Activated naive CD8-positive, alpha-beta T cell (primary cell): ENCODE data around the gene RGP1.
A peak's percentile ranks its signal among the peaks of the same experiment; 100 is the strongest.

Experiments used
- H3K27ac Mint-ChIP-seq: one replicate; pipeline ENCODE4 v1.8.0; 2021; ENCODE audit warnings: mixed read lengths
- H3K27me3 Mint-ChIP-seq: one replicate; pipeline ENCODE4 v1.8.0; 2021; ENCODE audit warnings: mixed read lengths
- H3K36me3 Mint-ChIP-seq: one replicate; pipeline ENCODE4 v1.8.0; 2021; ENCODE audit warnings: mixed read lengths
- H3K4me1 Mint-ChIP-seq: one replicate; pipeline ENCODE4 v1.8.0; 2021; ENCODE audit warnings: low read depth, mixed read lengths
- H3K4me3 Mint-ChIP-seq: one replicate; pipeline ENCODE4 v1.8.0; 2021; ENCODE audit warnings: mild to moderate bottlenecking, mixed read lengths
- H3K9me3 Mint-ChIP-seq: one replicate; pipeline ENCODE4 v1.8.0; 2021; ENCODE audit warnings: low read depth, mixed read lengths

RGP1 gene

GRCh38 chr9:35766997-35767396, 17.9 kb downstream of the RGP1 start:
- peaks cover 14% of the 10 kb centered on the region for H3K4me1 Mint-ChIP-seq
- H3K27me3 Mint-ChIP-seq = no peaks in the 10 kb centered on the region
- H3K9me3 Mint-ChIP-seq = no peaks in the 10 kb centered on the region
- H3K27ac Mint-ChIP-seq = no peak overlapping the region
- H3K36me3 Mint-ChIP-seq = no peaks in the 10 kb centered on the region
- H3K4me3 Mint-ChIP-seq = no peak overlapping the region

DNA sequence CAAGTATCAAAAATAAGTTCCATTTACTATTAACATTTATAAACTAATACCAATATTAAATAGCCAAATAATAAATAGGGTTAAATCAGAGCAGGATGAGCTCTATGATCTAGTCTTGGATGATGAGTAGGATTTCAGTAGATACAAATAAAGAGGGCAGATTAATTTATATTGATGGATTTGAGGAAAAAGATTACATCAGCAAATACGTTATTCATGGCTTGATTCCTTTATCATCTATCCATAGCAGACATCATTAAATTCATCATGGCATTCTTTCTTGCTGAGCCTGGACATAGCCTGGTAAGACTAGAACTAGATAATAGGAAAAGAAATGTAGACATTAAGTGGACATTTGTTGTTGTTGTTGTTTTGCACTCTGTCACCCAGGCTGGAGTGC, 18.4 kb downstream of the RGP1 start:
- no peaks in the 10 kb centered on the region for H3K9me3 Mint-ChIP-seq
- H3K36me3 Mint-ChIP-seq = no peaks in the 10 kb centered on the region
- H3K27me3 Mint-ChIP-seq = no peaks in the 10 kb centered on the region
- H3K4me3 Mint-ChIP-seq = no peak overlapping the region
- no peak overlapping the region for H3K27ac Mint-ChIP-seq
- peaks cover 12% of the 10 kb centered on the region for H3K4me1 Mint-ChIP-seq

DNA sequence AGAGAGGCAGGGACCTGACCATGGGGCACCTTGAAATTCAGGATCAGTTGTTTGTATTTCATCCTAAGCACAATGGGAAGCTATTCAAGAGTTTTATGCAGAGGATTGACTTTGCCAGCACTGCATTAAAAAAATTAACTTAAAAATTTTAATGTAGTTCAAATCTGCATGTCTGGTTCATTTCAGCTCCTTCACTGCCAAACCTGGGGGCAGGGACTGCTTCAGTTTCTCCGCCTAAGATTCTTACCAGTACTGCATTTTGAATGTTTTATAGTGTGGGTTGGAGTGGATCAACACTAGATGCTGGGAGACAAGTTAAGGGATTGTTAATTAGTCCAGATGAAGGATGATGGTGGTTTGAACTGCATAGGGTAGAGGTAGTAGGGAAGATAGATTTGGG, 20.7 kb downstream of the RGP1 start:
- no peak overlapping the region for H3K4me3 Mint-ChIP-seq
- no peaks in the 10 kb centered on the region for H3K9me3 Mint-ChIP-seq
- H3K27me3 Mint-ChIP-seq = no peaks in the 10 kb centered on the region
- H3K36me3 Mint-ChIP-seq = no peaks in the 10 kb centered on the region
- H3K4me1 Mint-ChIP-seq = peaks cover 9% of the 10 kb centered on the region
- no peak overlapping the region for H3K27ac Mint-ChIP-seq

DNA sequence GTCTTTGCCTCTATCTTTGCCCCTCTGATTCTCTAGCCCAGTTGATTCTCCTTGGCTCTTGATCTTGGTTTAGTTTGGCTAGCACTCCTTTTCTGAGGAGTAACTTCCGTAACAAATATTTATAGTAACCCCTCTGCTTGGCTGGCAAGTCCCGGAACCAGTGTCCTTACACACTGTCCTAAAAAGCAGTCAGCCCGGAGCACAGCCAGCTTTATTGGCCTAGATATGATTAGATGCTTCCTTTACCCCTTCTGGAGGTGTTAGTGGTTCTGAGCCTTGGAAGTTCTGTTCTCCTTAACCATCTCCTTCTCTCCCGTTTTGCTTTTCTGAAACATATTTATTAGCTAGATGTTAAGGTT, 22.0 kb downstream of the RGP1 start:
- Mint-ChIP-seq H3K9me3 (no peaks in the 10 kb centered on the region), H3K27me3 (no peaks in the 10 kb centered on the region), H3K4me1 (peaks cover 9% of the 10 kb centered on the region), H3K4me3 (no peak overlapping the region), H3K27ac (no peak overlapping the region), H3K36me3 (no peaks in the 10 kb centered on the region)

DNA sequence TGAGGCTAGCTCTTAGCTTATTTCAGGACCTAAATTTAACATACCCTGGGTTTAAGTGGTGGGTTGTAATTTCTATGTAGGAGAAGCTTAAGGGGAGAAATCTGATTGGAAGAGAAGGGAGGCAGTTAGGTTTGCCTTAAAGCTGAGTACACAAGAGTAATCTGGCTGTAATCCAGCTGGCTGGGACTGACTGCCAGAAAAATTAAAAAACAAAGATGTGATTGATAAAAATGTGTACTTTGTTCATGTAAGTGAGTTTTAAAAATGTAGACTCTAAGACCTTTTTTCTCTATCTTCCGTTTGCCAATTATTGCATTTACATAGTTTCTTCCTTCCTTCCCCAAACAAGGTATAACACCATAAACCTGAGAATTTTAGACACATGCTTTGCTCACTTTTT, 22.4 kb downstream of the RGP1 start:
- Mint-ChIP-seq H3K9me3 (no peaks in the 10 kb centered on the region), H3K36me3 (no peaks in the 10 kb centered on the region), H3K4me1 (peaks cover 4% of the 10 kb centered on the region), H3K4me3 (no peak overlapping the region), H3K27ac (no peak overlapping the region), H3K27me3 (no peaks in the 10 kb centered on the region)

DNA sequence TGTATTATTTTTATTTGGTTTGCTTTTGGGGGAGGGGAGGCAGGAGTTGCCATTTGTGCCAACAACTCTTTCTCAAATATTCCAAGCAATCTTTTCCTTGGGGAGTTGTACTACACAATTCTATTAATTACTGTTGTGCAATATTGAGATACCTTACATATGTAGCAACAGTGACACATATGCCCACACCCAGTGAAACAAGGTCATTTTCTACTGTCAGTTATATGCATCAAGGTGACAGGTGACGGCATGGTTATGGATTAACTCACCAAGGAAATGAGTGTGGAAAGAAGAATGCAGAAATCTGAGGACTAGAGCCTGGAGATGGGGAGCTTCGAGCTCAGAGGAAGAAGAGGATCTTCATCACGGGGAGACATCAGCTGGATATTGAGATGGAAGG, 22.9 kb downstream of the RGP1 start:
- Mint-ChIP-seq H3K27me3 (no peaks in the 10 kb centered on the region), H3K36me3 (no peaks in the 10 kb centered on the region), H3K4me3 (no peak overlapping the region), H3K9me3 (no peaks in the 10 kb centered on the region), H3K27ac (no peak overlapping the region), H3K4me1 (peaks cover 2% of the 10 kb centered on the region)

DNA sequence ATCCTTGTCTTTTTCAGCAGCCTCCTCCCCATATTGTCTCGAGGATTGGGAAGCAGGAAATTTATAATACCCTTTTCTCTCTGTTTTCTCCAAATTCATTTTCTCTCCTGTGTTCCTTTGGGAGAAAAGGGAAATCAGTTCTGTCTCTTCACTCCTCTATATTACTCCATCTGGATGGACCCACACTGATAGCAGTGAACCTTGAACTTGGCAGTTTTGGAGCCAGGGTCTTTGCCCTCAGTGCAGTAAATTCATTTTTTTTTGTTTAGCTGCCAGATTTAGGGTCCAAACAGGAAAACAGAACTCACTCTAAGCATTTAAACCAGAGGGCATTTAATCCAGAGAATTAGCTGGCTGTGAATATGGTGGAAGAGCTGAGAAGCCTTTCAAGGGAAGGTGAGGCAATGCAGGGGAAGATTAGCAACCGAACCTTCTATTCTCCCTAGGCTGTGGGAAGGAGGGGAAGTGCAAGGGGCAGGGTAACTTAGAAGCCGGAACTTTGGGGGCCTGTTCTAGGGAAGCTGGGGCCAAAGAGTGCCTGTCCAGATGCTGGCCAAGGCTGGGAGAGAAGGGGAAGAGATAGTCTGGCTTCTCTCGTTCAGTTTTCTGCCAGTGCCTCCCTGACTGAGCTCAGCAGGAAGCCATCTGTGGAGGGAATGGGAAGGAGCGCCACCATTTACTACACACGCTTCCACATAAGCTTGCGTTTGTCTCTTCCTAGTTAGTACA, 26.0 kb downstream of the RGP1 start:
- Mint-ChIP-seq H3K4me3 (no peak overlapping the region), H3K27ac (peak overlapping the region; percentile 28), H3K36me3 (peaks cover 3% of the 10 kb centered on the region)

DNA sequence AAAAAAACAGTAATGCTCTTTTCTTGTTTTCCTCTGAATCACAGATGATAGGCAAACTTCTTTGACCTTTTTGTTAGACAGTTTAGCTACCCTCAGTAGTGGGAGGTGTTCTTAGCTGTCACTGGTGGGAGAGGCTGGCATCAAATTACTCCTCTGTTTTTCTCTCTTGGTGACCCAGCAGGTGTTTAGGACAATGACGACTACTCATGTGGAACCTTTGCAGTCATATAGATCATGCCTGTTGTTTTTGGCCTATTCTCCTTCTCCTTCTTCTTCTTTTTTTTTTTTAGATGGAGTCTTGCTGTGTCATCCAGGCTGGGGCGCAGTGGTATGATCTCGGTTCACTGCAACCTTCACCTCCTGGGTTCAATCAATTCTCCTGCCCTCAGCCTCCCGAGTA, 26.9 kb downstream of the RGP1 start:
- Mint-ChIP-seq H3K4me1 (no peaks in the 10 kb centered on the region), H3K27ac (peak overlapping the region; percentile 28), H3K4me3 (no peak overlapping the region), H3K36me3 (peaks cover 5% of the 10 kb centered on the region), H3K27me3 (no peaks in the 10 kb centered on the region), H3K9me3 (no peaks in the 10 kb centered on the region)

More for the DNA sequence above, 26.0 kb downstream of the RGP1 start:
- Mint-ChIP-seq H3K4me1 (no peaks in the 10 kb centered on the region), H3K9me3 (no peaks in the 10 kb centered on the region), H3K27me3 (no peaks in the 10 kb centered on the region)

DNA sequence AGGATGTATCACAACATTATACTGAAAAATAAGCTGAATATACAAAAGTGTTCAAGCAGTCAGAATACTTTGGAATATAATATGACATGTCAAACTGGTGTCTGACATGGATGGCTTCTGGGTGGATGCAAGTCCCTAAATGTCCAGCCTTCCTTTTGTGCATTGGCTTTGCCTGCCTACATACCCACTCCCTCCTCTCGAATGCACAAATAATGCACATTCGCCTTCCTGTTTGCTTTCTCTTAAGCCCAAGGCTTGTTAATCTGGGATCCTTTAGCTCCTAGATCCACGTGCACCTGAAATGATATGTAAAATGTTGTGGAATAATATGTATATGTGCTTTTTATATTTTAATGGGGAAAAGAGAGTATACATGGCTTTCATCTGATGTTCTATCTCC, 29.4 kb downstream of the RGP1 start:
- Mint-ChIP-seq H3K36me3 (peaks cover 8% of the 10 kb centered on the region), H3K27me3 (no peaks in the 10 kb centered on the region), H3K4me1 (no peaks in the 10 kb centered on the region), H3K27ac (no peak overlapping the region), H3K9me3 (no peaks in the 10 kb centered on the region), H3K4me3 (no peak overlapping the region)

DNA sequence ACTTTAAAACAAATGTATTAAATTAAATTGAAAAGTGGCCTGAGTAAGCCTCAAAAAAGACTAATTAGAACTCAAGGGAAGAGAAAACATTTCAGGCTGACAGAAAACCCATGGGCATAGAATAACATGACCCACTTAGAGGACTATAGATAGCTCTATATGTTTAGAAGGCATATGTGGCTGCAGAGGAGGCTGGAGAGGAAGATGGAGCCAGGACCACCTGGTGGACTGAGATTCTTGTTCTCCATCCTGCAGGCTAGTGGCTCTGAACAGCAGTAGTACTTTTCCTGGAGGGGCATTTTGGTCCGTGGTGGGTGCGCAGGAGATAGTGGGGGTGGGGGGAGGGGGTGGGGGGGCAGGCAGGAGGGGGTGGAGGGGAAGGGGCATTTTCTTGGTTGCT, 32.0 kb downstream of the RGP1 start:
- Mint-ChIP-seq H3K4me1 (no peaks in the 10 kb centered on the region), H3K9me3 (no peaks in the 10 kb centered on the region), H3K36me3 (peaks cover 19% of the 10 kb centered on the region), H3K27ac (no peak overlapping the region), H3K27me3 (no peaks in the 10 kb centered on the region), H3K4me3 (no peak overlapping the region)

DNA sequence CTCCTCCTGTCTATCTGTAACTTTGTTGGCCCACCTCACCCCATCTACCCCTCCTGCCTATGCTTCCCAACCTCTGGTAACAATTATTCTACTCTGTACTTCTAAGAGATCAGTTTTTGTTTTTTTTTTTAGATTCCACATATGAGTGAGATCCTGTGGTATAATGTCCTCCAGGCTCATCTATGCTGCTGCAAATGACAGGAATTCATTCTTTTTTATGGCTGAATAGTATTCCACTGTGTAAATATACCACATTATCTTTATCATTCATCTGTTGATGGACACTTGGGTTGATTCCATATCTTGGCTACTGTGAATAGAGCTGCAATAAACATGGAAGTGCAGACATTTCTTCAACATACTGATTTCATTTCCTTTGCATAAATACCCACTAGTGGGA, 34.3 kb downstream of the RGP1 start:
- H3K27ac Mint-ChIP-seq = no peak overlapping the region

GRCh38 chr9:35789541-35789940, 40.5 kb downstream of the RGP1 start:
- Mint-ChIP-seq H3K4me3 (no peak overlapping the region), H3K4me1 (peaks cover 6% of the 10 kb centered on the region), H3K36me3 (peaks cover 8% of the 10 kb centered on the region), H3K9me3 (no peaks in the 10 kb centered on the region), H3K27ac (no peak overlapping the region), H3K27me3 (no peaks in the 10 kb centered on the region)

More for the DNA sequence above, 34.3 kb downstream of the RGP1 start:
- Mint-ChIP-seq H3K36me3 (peaks cover 19% of the 10 kb centered on the region), H3K4me1 (no peaks in the 10 kb centered on the region), H3K27me3 (no peaks in the 10 kb centered on the region), H3K9me3 (no peaks in the 10 kb centered on the region), H3K4me3 (no peak overlapping the region)

DNA sequence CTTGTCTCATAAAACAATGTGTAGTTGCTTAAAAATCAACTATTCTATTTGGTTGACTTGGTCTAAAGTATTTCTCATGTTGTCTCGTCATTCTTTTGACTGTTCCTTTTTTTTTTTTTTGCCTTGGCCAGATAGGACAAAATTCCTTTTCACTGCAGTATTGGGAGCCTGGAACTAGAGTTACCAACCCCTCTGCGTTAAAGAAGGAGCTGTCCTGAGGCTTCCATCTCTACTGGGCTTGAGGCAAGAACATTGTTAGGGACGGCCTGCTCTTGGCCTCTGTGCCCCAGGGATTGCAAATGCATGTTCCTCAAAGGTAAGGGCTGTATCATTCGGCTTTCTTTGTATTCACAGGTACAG, 40.9 kb downstream of the RGP1 start:
- Mint-ChIP-seq H3K36me3 (peaks cover 8% of the 10 kb centered on the region), H3K4me3 (no peak overlapping the region), H3K27me3 (no peaks in the 10 kb centered on the region), H3K27ac (no peak overlapping the region), H3K4me1 (peaks cover 6% of the 10 kb centered on the region), H3K9me3 (no peaks in the 10 kb centered on the region)

GRCh38 chr9:35790385-35791296, 41.6 kb downstream of the RGP1 start:
- H3K9me3 Mint-ChIP-seq = no peaks in the 10 kb centered on the region
- H3K4me1 Mint-ChIP-seq = peaks cover 6% of the 10 kb centered on the region
- H3K4me3 Mint-ChIP-seq = no peak overlapping the region
- H3K27me3 Mint-ChIP-seq = no peaks in the 10 kb centered on the region
- H3K27ac Mint-ChIP-seq = no peak overlapping the region
- H3K36me3 Mint-ChIP-seq = peaks cover 7% of the 10 kb centered on the region

GRCh38 chr9:35791297-35791921, 42.3 kb downstream of the RGP1 start, which contains the start of gene NPR2:
NPR2 (plus strand) TSS chr9:35791591; CDS start chr9:35792409, 818 bp downstream.
- H3K36me3 Mint-ChIP-seq = peaks cover 5% of the 10 kb centered on the region
- peaks cover 6% of the 10 kb centered on the region for H3K4me1 Mint-ChIP-seq
- H3K27me3 Mint-ChIP-seq = no peaks in the 10 kb centered on the region
- H3K4me3 Mint-ChIP-seq = no peak within 1 kb of the TSS
- no peak within 1 kb of the TSS for H3K27ac Mint-ChIP-seq
- H3K9me3 Mint-ChIP-seq = no peaks in the 10 kb centered on the region
